Memory B cell (primary cell): Measurements from ENCODE around the gene EEF2KMT.
"Not testable (repeated sequence)": the region's sequence is repeated elsewhere in the genome, so short reads cannot be mapped to it uniquely, and the experiment has no call there.

Experiments
- ATAC-seq: fragments of 150-1000 bp; cut with Tn5 transposase; 2 replicates; pipeline ENCODE4 v1.10.0; 2021; ENCODE audit warnings: low read depth, mild to moderate bottlenecking, moderate library complexity
- DNase-seq, 2 donors: peaks; one replicate each; pipeline ENCODE4 v3.0.0; 2022; ENCODE audit warnings: low spot score in 2 of 2
- H3K27ac Mint-ChIP-seq: one replicate; pipeline ENCODE4 v1.8.0; 2022; ENCODE audit warnings: mild to moderate bottlenecking, moderate library complexity, mixed read lengths
- H3K27me3 Mint-ChIP-seq: one replicate; pipeline ENCODE4 v1.8.0; 2022; ENCODE audit warnings: mixed read lengths
- H3K36me3 Mint-ChIP-seq: one replicate; pipeline ENCODE4 v1.8.0; 2022; ENCODE audit warnings: mild to moderate bottlenecking, mixed read lengths
- H3K4me1 Mint-ChIP-seq: one replicate; pipeline ENCODE4 v1.8.0; 2022; ENCODE audit warnings: mixed read lengths
- H3K4me3 Mint-ChIP-seq: one replicate; pipeline ENCODE4 v1.8.0; 2022; ENCODE audit warnings: mild to moderate bottlenecking, moderate library complexity, mixed read lengths
- H3K9me3 Mint-ChIP-seq: one replicate; pipeline ENCODE4 v1.8.0; 2022; ENCODE audit warnings: mixed read lengths

EEF2KMT gene

DNA sequence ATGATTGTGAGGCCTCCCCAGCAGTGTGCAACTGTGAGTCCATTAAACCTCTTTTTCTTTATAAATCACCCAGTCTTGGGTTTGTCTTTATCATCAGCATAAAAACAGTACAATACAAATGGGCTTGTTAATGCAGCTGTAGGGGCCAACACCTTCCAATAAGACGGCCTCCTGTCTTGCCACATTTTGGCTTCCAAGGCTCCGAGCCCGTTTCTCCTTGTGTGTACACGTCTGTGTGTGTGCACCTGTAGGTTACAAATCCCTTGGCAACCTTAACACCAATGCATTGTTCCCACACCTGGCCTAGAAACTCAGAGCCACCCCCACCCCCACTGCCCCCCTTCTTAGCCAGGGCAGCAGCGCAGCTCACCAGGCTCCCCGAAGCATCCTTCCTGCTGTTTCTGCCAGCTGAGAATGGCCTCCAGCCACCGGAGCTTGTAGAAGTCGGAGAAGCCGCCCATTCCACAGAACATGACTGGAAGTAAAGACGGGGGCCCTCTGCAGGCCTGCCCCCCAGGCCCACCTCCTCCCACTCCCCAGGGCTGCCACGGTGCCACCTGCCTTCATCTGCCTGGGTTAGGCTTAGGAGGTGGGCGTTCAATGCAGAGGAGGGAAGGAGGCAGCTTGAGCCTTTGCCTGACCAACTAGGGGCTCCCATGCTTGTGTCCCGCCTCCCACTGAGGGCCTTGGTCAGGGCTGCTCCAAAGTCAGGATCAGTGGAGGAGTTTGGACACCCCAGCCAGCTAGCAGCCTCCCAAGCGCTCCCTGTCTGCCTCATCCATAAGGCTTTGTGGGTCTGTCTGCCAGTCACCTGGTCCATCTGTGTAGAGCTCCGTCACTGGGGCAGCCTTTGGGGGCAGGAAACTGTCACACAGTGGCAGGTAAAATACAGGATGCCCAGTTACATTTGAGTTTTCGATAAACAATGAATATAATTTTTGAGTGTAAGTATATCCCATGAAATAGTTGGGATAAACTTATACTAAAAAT, 42.4 kb downstream of the EEF2KMT start:
- Mint-ChIP-seq H3K27me3 (peaks cover 10% of the 10 kb centered on the region), H3K9me3 (peaks cover 3% of the 10 kb centered on the region), H3K36me3 (no peaks in the 10 kb centered on the region), H3K4me1 (no peaks in the 10 kb centered on the region), H3K27ac (no peak overlapping the region), H3K4me3 (no peak overlapping the region)
- no peak for ATAC-seq
- DNase-seq: no peak

DNA sequence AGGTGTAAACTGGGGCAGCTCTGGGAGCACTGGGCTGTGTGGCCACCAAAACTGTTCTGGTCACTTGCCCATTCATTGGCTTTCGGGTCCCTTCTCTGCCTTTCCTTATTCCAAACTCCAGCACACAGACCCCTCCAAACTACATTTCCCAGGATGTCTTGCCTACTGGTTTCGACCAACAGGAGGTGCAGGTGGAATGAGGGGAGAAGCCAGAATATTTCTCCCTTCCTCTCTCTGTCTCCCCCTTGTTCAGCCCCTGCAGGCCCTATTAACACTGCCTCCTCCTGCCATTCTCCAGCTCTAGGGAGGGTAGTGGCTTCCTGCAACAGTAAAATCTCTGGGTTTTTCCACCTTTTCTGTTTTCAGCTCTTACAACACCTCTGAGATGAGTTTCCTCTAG, 50.7 kb downstream of the EEF2KMT start:
- Mint-ChIP-seq H3K27ac (no peak overlapping the region), H3K9me3 (peaks cover 10% of the 10 kb centered on the region), H3K4me1 (no peaks in the 10 kb centered on the region), H3K4me3 (no peak overlapping the region), H3K27me3 (peaks cover 8% of the 10 kb centered on the region), H3K36me3 (peaks cover 2% of the 10 kb centered on the region)
- DNase-seq (no peak), ATAC-seq (no peak)

DNA sequence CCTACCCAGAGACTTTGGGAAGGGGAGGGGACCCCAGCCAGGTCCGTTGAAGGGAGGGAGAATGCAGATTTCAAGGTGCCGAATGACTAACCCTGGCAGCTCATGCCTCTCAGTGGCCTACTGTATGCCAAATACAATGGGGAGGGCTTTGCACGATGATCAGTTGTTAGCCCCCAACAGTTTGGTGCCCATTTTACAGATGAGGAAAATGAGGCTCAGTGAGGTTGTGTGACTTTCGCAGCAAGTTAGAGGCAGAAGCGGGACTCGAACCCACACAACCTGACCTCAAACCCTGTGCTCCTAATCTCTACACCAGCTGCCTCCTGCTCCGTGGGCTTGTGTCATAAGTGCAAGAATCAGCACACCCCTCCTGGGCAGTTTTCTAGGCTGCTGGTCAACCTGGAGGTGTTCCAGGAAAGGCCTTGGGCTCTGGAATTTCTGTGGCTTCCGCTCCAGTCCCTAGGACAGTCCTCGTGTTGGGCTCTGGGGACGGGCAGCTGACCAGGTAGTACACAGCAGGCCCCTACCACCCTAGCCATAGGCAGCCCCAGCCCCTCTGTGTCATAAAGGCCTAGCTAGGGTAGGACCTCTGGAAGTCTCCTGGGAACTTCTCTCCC, 52.0 kb downstream of the EEF2KMT start:
- H3K36me3 Mint-ChIP-seq: peaks cover 2% of the 10 kb centered on the region
- no peak overlapping the region for H3K4me3 Mint-ChIP-seq
- peaks cover 11% of the 10 kb centered on the region for H3K27me3 Mint-ChIP-seq
- H3K4me1 Mint-ChIP-seq: peaks cover 4% of the 10 kb centered on the region
- peaks cover 6% of the 10 kb centered on the region for H3K9me3 Mint-ChIP-seq
- DNase-seq (no peak), ATAC-seq (no peak)
- H3K27ac Mint-ChIP-seq: no peak overlapping the region

DNA sequence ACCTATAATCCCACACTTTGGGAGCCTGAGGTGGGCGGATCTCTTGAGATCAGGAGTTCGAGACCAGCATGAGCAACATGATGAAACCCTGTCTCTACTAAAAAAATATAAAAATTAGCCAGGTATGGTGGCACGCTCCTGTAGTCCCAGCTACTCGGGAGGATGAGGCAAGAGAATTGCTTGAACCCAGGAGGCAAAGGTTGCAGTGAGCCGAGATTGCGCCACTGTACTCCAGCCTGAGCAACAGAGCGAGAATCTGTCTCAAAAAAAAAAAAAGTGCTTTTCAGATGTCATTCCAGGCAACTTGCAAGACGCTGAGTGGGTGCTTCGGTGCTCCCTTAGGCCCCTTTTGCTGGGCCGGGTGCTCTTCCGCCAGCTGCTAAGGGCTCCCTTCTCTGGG, 53.0 kb downstream of the EEF2KMT start:
- H3K27ac Mint-ChIP-seq, H3K4me1 Mint-ChIP-seq, DNase-seq, H3K36me3 Mint-ChIP-seq, ATAC-seq, H3K9me3 Mint-ChIP-seq, H3K4me3 Mint-ChIP-seq: not testable (repeated sequence)
- H3K27me3 Mint-ChIP-seq: peaks cover 11% of the 10 kb centered on the region

DNA sequence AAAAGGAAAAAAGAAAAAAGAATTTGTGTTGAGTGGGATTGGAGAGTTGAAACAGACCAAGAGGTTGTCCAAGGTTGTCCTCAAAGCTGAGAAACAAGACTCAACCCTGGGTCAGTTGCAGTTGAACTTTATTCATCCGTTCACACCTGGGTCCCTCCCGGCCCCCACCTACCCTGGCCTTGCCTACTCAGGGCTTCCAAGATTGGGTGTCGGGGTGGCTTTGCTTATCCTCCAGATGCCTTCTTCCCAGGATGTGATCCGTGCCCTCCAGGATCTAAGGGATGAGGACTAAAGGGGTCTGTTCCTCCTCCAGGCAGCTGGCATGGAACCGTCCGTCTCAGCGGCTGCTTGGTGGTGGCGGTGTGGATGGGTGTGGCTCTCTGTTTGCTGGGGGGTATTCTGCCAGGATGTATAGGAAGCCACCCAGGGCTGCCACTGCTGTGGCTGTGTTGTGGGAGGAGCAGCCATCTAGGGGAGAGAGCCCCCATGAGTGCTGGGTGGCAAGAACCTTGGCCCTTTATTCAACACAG, 53.5 kb downstream of the EEF2KMT start:
- Mint-ChIP-seq H3K27me3 (peaks cover 11% of the 10 kb centered on the region), H3K4me1 (peaks cover 4% of the 10 kb centered on the region), H3K36me3 (peaks cover 2% of the 10 kb centered on the region), H3K4me3 (no peak overlapping the region), H3K27ac (no peak overlapping the region), H3K9me3 (peaks cover 2% of the 10 kb centered on the region)
- DNase-seq (no peak), ATAC-seq (no peak)

DNA sequence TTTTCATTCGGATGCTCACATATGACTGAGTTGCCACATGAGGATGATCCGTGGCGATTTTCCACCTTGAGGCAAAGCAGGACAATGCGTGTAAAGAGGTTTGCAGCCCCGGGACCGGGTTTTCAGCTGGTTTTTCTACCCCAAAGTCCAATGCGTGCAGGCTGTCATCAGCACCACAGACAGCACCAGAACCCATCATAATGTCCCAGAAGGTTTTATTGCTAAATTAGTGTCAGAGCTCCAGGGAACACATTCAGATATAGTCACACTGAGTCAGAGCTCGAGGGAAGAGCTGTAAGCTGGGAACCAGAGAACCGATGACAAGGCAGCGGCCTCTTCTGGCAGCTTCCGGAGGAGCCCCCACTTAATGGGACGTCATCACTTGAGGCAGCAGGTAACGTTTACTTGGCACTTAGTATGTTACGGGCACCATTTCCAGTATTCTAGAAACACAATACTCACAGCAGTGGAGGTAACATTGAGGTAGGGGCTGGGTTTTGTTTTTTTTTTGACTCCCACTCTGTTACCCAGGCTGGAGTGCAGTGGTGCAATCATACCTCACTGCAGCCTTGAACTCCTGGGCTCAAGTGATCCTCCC, 54.9 kb downstream of the EEF2KMT start:
- Mint-ChIP-seq H3K4me1 (peaks cover 4% of the 10 kb centered on the region), H3K27me3 (peaks cover 11% of the 10 kb centered on the region), H3K9me3 (no peaks in the 10 kb centered on the region), H3K4me3 (no peak overlapping the region), H3K27ac (no peak overlapping the region), H3K36me3 (peaks cover 2% of the 10 kb centered on the region)
- DNase-seq (no peak), ATAC-seq (no peak)

DNA sequence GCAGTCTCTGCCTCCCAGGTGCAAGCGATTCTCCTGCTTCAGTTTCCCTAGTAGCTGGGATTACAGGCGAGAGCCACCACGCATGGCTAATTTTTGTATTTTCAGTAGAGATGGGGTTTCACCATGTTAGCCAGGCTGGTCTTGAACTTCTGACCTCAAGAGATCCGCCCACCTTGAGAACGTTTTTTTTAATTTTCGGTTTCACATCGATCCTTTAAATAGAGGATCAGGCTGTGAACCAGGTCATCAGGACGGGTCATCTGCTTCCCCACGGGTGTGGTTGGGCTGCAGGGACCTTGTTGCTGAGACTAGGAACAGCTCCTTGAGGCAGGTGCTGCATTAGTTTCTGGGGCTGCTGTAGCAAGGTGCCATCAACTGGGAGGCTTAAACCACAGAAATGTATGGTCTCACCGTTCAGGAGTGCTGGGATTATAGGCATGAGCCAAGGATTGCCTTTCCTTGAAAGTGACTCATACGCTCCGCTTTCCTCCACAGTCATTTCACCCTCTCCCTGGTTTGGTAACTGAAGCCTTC, 55.9 kb downstream of the EEF2KMT start:
- H3K36me3 Mint-ChIP-seq: peaks cover 2% of the 10 kb centered on the region
- peaks cover 6% of the 10 kb centered on the region for H3K4me1 Mint-ChIP-seq
- DNase-seq: no peak
- no peak for ATAC-seq
- no peak overlapping the region for H3K27ac Mint-ChIP-seq
- no peaks in the 10 kb centered on the region for H3K9me3 Mint-ChIP-seq
- peaks cover 9% of the 10 kb centered on the region for H3K27me3 Mint-ChIP-seq
- H3K4me3 Mint-ChIP-seq: no peak overlapping the region

DNA sequence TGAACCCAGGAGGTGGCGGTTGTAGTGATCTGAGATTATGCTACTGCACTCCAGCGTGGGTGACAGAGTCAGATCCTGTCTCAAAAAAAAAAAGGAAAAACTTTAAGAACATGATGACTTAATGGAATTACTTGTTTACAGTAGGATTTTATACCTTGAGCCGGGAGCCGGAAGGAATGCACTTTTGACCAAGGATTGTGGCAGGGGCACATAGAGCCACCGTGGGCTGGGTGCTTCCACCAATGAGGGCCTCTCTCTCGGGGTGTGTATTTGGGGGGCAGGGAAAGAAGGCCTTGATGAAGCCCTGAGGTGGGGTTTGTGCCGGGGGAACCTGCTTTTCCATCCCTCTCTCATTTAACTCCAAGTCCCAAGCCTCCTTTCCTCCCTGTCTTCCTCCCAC, 57.1 kb downstream of the EEF2KMT start:
- Mint-ChIP-seq H3K36me3 (no peaks in the 10 kb centered on the region), H3K27me3 (peaks cover 9% of the 10 kb centered on the region), H3K4me3 (no peak overlapping the region), H3K27ac (no peak overlapping the region), H3K9me3 (no peaks in the 10 kb centered on the region), H3K4me1 (peaks cover 8% of the 10 kb centered on the region)
- DNase-seq (no peak), ATAC-seq (no peak)

DNA sequence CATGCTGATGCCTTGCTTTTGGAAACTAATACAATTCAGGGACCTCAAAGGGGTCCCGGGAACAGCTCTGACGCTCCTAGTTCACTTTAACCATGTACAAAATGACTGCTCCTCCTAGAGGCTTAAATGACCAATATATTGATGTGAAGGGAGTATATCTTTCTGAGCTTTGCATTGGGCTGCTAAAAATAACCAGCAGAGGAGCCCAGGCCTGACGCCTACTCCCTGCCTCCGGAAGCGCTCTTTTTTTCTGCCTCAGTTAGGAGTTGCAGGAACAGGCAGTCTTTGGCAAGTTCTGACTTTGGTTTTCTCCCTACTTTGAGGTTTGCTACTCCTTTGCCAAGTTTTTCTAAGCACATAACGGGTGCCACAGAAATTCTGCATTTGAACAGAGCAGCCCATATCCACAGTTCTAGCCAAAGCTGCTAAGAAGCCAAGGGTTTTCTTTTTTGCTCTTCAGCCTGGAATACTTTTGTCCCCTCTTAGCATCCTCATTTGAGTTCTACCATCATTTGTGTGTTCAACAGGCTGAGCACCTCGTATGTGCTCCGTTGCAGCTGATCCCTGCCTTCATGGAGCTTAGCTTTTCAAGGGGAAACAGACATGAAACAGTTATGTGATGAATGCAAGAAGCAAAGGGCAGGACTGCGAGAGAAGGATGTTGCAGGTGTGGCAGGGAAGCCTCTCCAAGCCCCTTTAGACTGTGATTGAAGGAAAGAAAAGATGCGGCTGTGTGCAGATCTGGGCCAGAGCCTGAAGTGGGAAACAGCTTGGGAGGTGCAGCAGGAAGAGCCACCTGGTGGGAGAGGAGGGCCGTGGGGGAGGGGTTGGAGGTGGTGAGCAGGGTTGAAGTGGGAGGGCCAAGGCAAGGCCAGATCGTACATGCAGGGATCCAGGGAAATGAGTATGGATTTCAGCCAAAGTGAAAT, 61.1 kb downstream of the EEF2KMT start:
- Mint-ChIP-seq H3K36me3 (no peaks in the 10 kb centered on the region), H3K4me1 (peaks cover 17% of the 10 kb centered on the region), H3K27ac (no peak overlapping the region), H3K9me3 (no peaks in the 10 kb centered on the region), H3K27me3 (peaks cover 5% of the 10 kb centered on the region), H3K4me3 (no peak overlapping the region)
- ATAC-seq (no peak), DNase-seq (no peak)

DNA sequence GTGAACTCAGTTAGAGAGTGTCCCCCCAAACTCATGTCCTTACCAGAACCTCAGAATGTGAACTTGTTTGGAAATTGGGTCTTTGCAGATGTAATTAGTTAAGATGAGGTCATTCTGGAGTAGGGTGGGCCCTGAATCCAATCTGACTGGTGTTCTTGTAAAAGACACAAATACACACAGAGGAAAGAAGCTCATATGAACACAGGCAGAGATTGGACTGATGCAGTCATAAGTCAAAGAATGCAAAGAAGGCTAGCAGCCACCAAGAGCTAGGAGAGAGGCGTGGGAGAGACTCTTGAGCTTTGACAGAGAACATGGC, 61.7 kb downstream of the EEF2KMT start:
- ATAC-seq: no peak
- Mint-ChIP-seq H3K4me3 (no peak overlapping the region), H3K36me3 (peaks cover 2% of the 10 kb centered on the region), H3K27me3 (peaks cover 2% of the 10 kb centered on the region), H3K27ac (no peak overlapping the region), H3K4me1 (peaks cover 13% of the 10 kb centered on the region), H3K9me3 (no peaks in the 10 kb centered on the region)
- DNase-seq: no peak
